GM23338 (cell line): ENCODE data around the gene CDH12.

Source experiments
- CREB1 ChIP-seq: fragments of 250-450 bp; sonication (Bioruptor Pico); IDR thresholded peaks from 2 replicates; pipeline ENCODE4 v1.5.0; 2020; ENCODE audit warnings: low read depth, mild to moderate bottlenecking, moderate library complexity
- EZH2 ChIP-seq: fragments of 200-600 bp; sonication (generic); IDR thresholded peaks from one replicate; pipeline ENCODE4 v1.8.0; 2017; ENCODE audit warnings: antibody characterized with exemption, mild to moderate bottlenecking, low read depth; ENCODE audit not compliant: unreplicated experiment
- EZH2phosphoT487 ChIP-seq: fragments of 200-600 bp; sonication (generic); IDR thresholded peaks from one replicate; pipeline ENCODE4 v1.8.1; 2018; ENCODE audit warnings: antibody characterized with exemption; ENCODE audit not compliant: unreplicated experiment
- JUNB ChIP-seq: IDR thresholded peaks from one replicate; pipeline ENCODE4 v1.6.1; 2016; ENCODE audit warnings: antibody characterized with exemption; ENCODE audit not compliant: unreplicated experiment
- POLR2AphosphoS5 ChIP-seq: IDR thresholded peaks from 2 replicates; pipeline ENCODE4 v1.6.1; 2016; ENCODE audit warnings: antibody characterized with exemption, low read depth
- STAT1 ChIP-seq: IDR thresholded peaks from one replicate; pipeline ENCODE4 v1.6.1; 2016; ENCODE audit warnings: antibody characterized with exemption; ENCODE audit not compliant: unreplicated experiment
- ZNF114 ChIP-seq: fragments of 250-450 bp; sonication (Bioruptor Pico); IDR thresholded peaks from 2 replicates; pipeline ENCODE4 v1.5.0; 2020; ENCODE audit warnings: mild to moderate bottlenecking, moderate library complexity
- TF ChIP-seq, protein P1 (sequence below), 2 experiments: fragments of 200-600 bp in 1 of 2; sonication (generic) in 1 of 2; conservative IDR thresholded peaks; 2 replicates each; pipeline versions ENCODE4 v1.5.1 to v1.6.1; 2016 to 2017; ENCODE audit warnings: antibody characterized with exemption in 2 of 2, low read depth in 2 of 2, mild to moderate bottlenecking in 2 of 2, moderate library complexity in 1 of 2
- TF ChIP-seq, protein P2 (sequence below): IDR thresholded peaks from one replicate; pipeline ENCODE4 v1.6.1; 2018; ENCODE audit warnings: antibody characterized with exemption; ENCODE audit not compliant: unreplicated experiment

DNA sequence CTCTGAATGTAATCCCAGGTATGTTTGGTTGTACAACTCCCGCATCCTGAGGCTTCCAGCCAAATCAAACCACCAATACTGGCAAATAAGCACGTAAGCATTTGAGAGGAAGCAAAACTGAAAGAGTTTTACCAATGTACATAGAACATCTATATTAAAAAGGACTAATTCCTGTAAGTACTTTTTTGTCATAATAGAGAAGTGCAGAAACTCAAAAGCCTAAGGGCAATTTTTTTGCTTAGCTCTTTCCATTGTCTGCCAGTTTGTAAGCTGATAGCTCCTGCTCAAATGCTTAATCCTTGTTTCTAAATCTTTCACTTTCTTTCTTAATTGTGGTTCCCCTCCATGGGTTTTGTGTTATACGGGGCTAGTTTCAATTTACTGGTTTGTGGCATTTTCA, 1151.8 kb downstream of the CDH12 start:
- TF ChIP-seq, protein P1, sequence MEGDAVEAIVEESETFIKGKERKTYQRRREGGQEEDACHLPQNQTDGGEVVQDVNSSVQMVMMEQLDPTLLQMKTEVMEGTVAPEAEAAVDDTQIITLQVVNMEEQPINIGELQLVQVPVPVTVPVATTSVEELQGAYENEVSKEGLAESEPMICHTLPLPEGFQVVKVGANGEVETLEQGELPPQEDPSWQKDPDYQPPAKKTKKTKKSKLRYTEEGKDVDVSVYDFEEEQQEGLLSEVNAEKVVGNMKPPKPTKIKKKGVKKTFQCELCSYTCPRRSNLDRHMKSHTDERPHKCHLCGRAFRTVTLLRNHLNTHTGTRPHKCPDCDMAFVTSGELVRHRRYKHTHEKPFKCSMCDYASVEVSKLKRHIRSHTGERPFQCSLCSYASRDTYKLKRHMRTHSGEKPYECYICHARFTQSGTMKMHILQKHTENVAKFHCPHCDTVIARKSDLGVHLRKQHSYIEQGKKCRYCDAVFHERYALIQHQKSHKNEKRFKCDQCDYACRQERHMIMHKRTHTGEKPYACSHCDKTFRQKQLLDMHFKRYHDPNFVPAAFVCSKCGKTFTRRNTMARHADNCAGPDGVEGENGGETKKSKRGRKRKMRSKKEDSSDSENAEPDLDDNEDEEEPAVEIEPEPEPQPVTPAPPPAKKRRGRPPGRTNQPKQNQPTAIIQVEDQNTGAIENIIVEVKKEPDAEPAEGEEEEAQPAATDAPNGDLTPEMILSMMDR (conservative IDR thresholded peaks at IDR 0.05; ENCODE audit: low read depth in 2 of 2) = no peak
- no peak for TF ChIP-seq CREB1 (CRISPR knock-in tag)
- TF ChIP-seq, protein P2, sequence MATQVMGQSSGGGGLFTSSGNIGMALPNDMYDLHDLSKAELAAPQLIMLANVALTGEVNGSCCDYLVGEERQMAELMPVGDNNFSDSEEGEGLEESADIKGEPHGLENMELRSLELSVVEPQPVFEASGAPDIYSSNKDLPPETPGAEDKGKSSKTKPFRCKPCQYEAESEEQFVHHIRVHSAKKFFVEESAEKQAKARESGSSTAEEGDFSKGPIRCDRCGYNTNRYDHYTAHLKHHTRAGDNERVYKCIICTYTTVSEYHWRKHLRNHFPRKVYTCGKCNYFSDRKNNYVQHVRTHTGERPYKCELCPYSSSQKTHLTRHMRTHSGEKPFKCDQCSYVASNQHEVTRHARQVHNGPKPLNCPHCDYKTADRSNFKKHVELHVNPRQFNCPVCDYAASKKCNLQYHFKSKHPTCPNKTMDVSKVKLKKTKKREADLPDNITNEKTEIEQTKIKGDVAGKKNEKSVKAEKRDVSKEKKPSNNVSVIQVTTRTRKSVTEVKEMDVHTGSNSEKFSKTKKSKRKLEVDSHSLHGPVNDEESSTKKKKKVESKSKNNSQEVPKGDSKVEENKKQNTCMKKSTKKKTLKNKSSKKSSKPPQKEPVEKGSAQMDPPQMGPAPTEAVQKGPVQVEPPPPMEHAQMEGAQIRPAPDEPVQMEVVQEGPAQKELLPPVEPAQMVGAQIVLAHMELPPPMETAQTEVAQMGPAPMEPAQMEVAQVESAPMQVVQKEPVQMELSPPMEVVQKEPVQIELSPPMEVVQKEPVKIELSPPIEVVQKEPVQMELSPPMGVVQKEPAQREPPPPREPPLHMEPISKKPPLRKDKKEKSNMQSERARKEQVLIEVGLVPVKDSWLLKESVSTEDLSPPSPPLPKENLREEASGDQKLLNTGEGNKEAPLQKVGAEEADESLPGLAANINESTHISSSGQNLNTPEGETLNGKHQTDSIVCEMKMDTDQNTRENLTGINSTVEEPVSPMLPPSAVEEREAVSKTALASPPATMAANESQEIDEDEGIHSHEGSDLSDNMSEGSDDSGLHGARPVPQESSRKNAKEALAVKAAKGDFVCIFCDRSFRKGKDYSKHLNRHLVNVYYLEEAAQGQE = no peak
- no peak for TF ChIP-seq EZH2phosphoT487
- no peak for TF ChIP-seq POLR2AphosphoS5
- no peak for TF ChIP-seq EZH2
- no peak for TF ChIP-seq ZNF114 (CRISPR knock-in tag)
- TF ChIP-seq STAT1 = no peak
- no peak for TF ChIP-seq JUNB
